ENCODE results near the gene ALS2CL.

ALS2CL gene

DNA sequence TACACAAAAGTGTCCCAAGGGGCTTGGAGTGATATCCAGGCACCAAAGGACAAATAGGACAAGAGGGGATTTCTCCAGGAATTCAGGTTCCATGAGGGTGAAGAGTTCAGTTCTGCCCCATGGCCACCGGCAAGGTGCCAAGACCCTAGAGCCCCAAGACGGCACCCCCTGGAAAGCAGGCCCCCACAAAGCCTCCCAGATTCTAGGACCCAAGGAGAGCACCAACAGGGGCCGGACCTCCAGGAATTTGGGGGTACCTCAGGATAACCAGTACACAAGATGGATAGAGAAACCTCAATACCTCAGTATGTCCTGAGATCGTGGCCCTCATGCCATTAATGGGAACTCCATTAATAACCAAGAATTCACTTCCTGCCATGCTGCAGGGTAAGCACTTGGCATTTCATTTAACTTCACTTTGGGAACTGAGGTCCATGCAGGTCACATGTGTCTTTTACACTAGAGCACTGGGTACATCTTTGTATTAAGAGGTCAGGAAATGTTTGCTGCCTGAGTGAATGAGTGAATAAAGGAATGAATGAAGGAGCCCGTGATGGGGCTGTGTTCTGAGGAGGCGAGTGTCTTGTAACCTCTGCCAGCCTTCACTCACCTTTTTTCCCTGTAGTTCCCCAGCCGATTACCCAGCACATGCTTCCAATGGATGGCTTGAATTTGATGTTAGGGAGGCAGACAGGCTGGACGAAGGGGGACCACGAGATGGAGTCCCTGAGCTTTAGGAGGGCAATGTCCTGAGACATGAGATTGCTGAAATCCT lies 39.7 kb upstream of the ALS2CL start:
- TF ChIP-seq, protein P1, sequence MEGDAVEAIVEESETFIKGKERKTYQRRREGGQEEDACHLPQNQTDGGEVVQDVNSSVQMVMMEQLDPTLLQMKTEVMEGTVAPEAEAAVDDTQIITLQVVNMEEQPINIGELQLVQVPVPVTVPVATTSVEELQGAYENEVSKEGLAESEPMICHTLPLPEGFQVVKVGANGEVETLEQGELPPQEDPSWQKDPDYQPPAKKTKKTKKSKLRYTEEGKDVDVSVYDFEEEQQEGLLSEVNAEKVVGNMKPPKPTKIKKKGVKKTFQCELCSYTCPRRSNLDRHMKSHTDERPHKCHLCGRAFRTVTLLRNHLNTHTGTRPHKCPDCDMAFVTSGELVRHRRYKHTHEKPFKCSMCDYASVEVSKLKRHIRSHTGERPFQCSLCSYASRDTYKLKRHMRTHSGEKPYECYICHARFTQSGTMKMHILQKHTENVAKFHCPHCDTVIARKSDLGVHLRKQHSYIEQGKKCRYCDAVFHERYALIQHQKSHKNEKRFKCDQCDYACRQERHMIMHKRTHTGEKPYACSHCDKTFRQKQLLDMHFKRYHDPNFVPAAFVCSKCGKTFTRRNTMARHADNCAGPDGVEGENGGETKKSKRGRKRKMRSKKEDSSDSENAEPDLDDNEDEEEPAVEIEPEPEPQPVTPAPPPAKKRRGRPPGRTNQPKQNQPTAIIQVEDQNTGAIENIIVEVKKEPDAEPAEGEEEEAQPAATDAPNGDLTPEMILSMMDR (IDR thresholded peaks at IDR 0.05; ENCODE audit: low read depth, low read length), result no peak
- no peak overlapping the region for H3K4me3 ChIP-seq (ENCODE audit: low read depth, low read length)

DNA sequence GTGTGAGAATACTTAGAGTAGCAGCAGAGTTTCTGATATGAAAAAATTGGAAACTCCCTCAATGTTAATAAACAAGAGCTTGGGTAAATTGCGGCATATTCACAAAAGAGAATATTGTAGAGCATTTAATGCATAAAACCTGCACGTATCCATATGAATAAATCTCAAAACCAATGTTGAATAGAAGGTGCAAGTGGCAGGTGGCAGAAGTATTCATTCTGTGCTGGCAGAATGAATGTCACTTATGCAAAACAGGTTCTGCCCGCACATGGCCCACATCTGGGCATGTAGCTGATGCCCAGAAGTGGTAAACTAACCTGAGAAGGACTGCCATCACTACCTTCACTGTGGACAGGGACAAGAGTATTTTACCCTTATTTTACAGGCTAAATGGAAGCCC lies 38.3 kb upstream of the ALS2CL start:
- H3K4me3 ChIP-seq (ENCODE audit: low read depth, low read length), result no peak overlapping the region
- TF ChIP-seq, protein P1 (IDR thresholded peaks at IDR 0.05; ENCODE audit: low read depth, low read length), result no peak

DNA sequence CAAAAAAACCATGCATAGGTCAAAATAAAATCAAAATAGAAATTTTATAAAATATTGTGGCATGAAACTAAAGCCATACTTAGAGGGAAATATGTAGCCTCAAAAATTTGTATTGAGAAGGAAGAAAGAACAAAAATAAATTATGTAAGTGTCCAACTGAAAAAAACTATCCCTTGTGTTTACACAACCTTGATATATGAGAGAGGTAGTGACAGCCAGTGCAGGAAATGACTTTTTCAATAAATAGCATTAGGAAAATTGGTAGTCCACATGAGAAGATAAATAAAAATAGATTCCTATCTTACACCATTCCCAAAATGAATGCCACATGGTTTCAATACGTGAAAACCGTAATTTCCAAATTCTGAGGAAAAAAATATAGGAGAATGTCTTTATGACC lies 37.3 kb upstream of the ALS2CL start:
- H3K4me3 ChIP-seq (ENCODE audit: low read depth, low read length), result no peak overlapping the region
- TF ChIP-seq, protein P1 (IDR thresholded peaks at IDR 0.05; ENCODE audit: low read depth, low read length), result no peak

DNA sequence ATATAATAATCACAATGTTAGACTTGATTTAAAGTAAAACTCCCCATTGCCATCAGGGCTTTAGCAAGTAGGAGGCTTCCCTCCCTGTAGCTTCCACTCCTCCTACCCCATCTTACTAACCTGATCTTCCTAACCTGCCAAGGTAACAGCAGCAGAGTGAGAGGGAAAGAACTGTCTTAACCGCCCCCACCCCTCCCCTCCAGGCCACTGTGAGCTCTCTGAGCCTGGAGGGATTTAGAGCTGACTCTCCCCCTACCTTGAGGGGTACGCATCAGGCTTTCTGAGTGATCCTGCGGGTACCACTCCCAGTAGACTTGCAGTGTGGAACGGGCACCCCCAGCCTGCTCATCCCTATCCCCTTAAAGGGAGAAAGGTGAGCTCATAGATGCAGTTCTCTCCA lies 35.6 kb upstream of the ALS2CL start:
- TF ChIP-seq, protein P1 (IDR thresholded peaks at IDR 0.05; ENCODE audit: low read depth, low read length), result no peak
- H3K4me3 ChIP-seq (ENCODE audit: low read depth, low read length), result no peak overlapping the region

DNA sequence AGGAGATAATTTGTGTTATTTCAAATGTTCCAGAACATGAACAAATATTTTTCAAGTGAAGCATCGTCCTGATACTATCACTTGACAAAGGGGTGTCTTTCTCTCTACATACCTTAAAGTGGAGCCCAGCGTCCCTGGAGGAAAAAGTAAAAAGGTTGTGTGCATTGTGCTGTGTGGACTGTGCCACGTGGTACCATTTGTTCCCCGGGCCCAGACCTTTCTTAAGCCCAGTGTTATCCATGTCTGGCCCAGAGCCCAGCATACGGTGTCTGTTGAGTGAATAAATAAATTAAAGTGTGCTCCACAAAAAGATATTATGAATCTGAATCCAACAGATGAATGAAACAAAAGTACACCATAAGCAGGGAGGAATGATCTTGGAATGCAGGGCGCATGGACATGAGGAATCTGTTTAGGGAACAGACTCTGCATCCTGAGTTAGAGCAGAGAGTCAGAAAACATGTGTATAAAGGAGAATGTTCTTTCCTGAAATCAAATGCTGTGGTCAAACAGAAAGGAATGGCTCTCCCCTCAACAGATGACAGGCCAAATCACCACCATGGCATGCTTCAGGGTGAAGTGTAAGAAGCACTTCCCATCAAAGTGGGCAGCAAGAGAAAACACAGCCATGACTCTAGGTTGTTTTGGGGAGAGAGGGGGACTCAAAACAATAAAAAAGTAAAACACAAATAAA lies 32.3 kb upstream of the ALS2CL start:
- H3K4me3 ChIP-seq (ENCODE audit: low read depth, low read length), result no peak overlapping the region
- TF ChIP-seq, protein P1 (IDR thresholded peaks at IDR 0.05; ENCODE audit: low read depth, low read length), result no peak

DNA sequence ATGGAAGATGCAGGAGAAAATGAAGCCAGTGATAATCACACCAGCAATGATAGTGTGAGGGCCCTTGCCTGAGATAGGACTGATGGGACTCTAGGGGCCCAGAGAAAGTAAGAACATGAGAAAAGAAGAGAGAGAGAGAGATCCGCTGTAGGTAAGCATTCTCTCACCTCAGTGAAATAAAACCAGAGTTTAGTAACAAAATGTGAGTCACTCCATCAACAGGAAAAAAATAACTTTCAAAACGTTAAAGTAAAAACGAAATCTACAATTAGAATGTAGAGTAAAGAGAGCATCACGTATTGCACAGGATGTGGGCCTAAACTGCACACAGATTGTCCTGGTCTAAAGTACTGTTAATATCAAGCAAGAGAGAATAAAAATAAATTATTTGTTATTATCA lies 30.9 kb upstream of the ALS2CL start:
- no peak overlapping the region for H3K4me3 ChIP-seq (ENCODE audit: low read depth, low read length)
- TF ChIP-seq, protein P1 (IDR thresholded peaks at IDR 0.05; ENCODE audit: low read depth, low read length), result no peak

DNA sequence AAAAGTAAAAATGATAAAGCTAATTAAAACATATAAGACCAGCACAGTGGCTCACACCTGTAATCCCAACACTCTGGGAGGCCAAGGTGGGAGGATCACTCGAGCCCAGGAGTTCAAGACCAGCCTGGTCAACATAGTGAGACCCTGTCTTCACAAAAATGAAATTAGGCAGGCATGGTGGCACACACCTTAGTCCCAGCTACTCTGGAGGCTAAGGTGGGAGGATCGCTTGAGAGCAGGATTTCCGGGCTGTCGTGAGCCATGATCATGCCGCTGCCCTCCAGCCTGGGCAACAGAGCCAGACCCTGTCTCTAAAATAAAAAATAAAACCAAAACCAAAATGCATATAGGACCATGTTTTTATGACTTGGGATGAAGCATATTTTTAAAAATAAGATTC lies 29.0 kb upstream of the ALS2CL start:
- TF ChIP-seq, protein P1 (IDR thresholded peaks at IDR 0.05; ENCODE audit: low read depth, low read length), result no peak
- no peak overlapping the region for H3K4me3 ChIP-seq (ENCODE audit: low read depth, low read length)
